Measurements from ENCODE around the gene NGEF. TPM values are rescaled to one million over a fixed set of nuclear protein-coding genes. Genes with fewer than 3 reads are reported as not detected.

NGEF gene
- total and polyA plus RNA-seq, 10 of the 15 experiments (the other 5 are each of a cell fraction or from before 2014, with no cell fraction given), result 0.12 TPM; not detected in 9

GRCh38 chr2:233002829-233003657 is 10.0 kb downstream of the NGEF start:
- ChIA-PET RAD21 (ENCODE audit: unreplicated experiment) (no interaction called here), POLR2A (no interaction called here), CTCF (interaction anchor here (1.0 kb wide), 1 partner anchor 9 kb away, joined by 3 read pairs; no protein-coding TSS in a partner anchor), SMC1A (ENCODE audit: uncharacterized antibody, unreplicated experiment) (no interaction called here)
- Histone ChIP-seq H2AFZ (ENCODE audit: control insufficient read depth, low read depth, low read length) (no peak overlapping the region), H3K4me1 (ENCODE audit: control insufficient read depth, insufficient read depth, low read length) (no peaks in the 10 kb centered on the region), H3K9ac (ENCODE audit: control insufficient read depth, insufficient read depth, low read length) (no peak overlapping the region), H3K79me2 (ENCODE audit: control insufficient read depth, insufficient read depth, low read length) (no peaks in the 10 kb centered on the region), H4K20me1 (ENCODE audit: control insufficient read depth, insufficient read depth) (no peaks in the 10 kb centered on the region), H3K36me3 (ENCODE audit: control insufficient read depth in 2 of 2, insufficient read depth in 2 of 2, low read length in 1 of 2) (no peaks in the 10 kb centered on the region), H3K4me3 (no peak overlapping the region), H3K27ac (ENCODE audit: control insufficient read depth, insufficient read depth) (no peak overlapping the region), H3K27me3 (replicated peaks in 1 of 2; ENCODE audit: control insufficient read depth in 2 of 2, insufficient read depth in 2 of 2, low read length in 1 of 2) (peaks cover 0 to 3% of the 10 kb centered on the region in 2 experiments; a peak in 1 of 4 replicates), H3K9me3 (replicated peaks; ENCODE audit: control insufficient read depth, insufficient read depth, low read length) (no peaks in the 10 kb centered on the region), H3K4me2 (ENCODE audit: control insufficient read depth, insufficient read depth) (no peak overlapping the region)
- TF ChIP-seq NFYB (IDR thresholded peaks at IDR 0.05; ENCODE audit: insufficient read depth, low read depth, low read length), result no peak
- TF ChIP-seq IRF3 (IDR thresholded peaks at IDR 0.05), result no peak
- TF ChIP-seq SUPT20H (IDR thresholded peaks at IDR 0.05; ENCODE audit: borderline replicate concordance, control insufficient read depth, low read depth, low read length), result no peak
- TF ChIP-seq ETV6 (conservative IDR thresholded peaks at IDR 0.05 in 1 of 2, IDR thresholded peaks at IDR 0.05 in 1 of 2; ENCODE audit: borderline replicate concordance in 1 of 2, low read depth in 1 of 2), result no peak
- TF ChIP-seq TCF7 (IDR thresholded peaks at IDR 0.05; ENCODE audit: borderline replicate concordance), result no peak
- TF ChIP-seq SKIL (IDR thresholded peaks at IDR 0.05; ENCODE audit: low read depth, poor library complexity, severe bottlenecking), result no peak
- TF ChIP-seq SMAD1 (IDR thresholded peaks at IDR 0.05; ENCODE audit: low read depth, partially characterized antibody), result no peak
- no peak for TF ChIP-seq SIN3A (IDR thresholded peaks at IDR 0.05; ENCODE audit: low read depth, low read length)
- TF ChIP-seq RAD21 (IDR thresholded peaks at IDR 0.05; ENCODE audit: insufficient read depth, low read depth, low read length), result no peak
- TF ChIP-seq BCLAF1 (IDR thresholded peaks at IDR 0.05), result no peak
- FAIRE-seq (no peak), ATAC-seq (no peak), DNase-seq (ENCODE audit: low read depth, low spot score) (no peak)
- in situ Hi-C loops (cut with MboI) (no loop called here), intact Hi-C loops (cut with micrococcal nuclease; ENCODE audit: unreplicated experiment) (no loop called here)
- BruUV-seq (replicated peaks), result no TSS peak
- WGBS (ENCODE audit: insufficient coverage, insufficient replicate concordance, low lambda C conversion rate, missing lambda C conversion rate), result 32% methylated on average over 16 of the region's 19 CpGs
